ENCODE measurements around the gene USH2A.

DNA sequence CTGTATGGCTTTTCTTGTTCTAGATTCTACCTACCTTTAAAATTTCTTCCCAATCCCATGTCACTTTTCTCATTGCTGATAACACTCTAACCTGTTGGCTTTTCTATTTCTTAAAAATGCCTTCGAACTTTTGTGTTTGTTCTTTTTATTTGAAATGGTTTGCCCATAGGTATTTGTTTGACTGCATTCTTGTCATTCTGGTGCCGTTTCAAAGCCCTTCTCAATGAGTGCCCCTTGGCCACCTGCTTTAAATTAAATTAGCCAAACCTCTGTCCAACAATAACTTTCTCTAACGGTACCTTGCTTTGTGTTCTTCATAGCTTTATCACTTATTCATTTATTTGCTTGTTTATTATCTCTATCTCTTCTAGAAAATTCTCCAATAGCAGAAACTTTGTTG, 817.2 kb downstream of the USH2A start:
- TF ChIP-seq EZH2 (optimal IDR thresholded peaks at IDR 0.05; ENCODE audit: low read depth, low read length) (no peak), EZH2phosphoT487 (IDR thresholded peaks at IDR 0.05; ENCODE audit: low read length) (no peak)
- TF ChIP-seq, protein P1, sequence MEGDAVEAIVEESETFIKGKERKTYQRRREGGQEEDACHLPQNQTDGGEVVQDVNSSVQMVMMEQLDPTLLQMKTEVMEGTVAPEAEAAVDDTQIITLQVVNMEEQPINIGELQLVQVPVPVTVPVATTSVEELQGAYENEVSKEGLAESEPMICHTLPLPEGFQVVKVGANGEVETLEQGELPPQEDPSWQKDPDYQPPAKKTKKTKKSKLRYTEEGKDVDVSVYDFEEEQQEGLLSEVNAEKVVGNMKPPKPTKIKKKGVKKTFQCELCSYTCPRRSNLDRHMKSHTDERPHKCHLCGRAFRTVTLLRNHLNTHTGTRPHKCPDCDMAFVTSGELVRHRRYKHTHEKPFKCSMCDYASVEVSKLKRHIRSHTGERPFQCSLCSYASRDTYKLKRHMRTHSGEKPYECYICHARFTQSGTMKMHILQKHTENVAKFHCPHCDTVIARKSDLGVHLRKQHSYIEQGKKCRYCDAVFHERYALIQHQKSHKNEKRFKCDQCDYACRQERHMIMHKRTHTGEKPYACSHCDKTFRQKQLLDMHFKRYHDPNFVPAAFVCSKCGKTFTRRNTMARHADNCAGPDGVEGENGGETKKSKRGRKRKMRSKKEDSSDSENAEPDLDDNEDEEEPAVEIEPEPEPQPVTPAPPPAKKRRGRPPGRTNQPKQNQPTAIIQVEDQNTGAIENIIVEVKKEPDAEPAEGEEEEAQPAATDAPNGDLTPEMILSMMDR (IDR thresholded peaks at IDR 0.05; ENCODE audit: low read length): no peak
